Measurements from ENCODE around the gene ALX3.
"Not testable (repeated sequence)": the region's sequence is repeated elsewhere in the genome, so short reads cannot be mapped to it uniquely, and the experiment has no call there.

ALX3 gene

DNA sequence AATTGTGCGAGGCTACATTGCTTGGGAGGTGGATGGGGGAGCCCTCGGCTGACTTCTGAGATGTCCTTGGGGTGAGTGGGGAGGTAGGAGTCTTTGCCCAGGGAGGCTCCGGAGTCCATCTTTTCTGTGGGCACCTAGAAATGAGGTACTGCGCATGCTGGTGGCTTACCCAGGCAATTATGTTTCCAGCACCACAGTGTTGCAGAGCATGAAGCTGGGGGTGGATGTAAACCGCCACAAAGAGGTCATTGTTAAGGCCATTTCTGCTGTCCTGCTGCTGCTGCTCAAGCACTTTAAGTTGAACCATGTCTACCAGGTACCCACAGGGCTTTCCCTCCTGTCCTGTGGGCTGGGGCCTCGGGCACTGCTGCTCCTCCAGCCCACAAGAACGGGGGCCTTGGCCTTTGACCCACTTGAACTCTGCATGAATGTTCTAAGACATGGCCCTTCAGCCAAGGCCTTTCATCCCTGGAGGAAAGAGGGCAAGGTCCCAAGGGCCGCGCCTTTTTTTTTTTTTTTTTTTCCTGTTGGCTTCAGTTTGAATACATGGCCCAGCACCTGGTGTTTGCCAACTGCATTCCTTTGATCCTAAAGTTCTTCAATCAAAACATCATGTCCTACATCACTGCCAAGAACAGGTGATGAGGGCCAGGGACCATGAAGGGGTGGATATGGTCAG, 21.4 kb downstream of the ALX3 start:
- peak in 18 of 56 donors; percentile 4 to 57 (median 34) for DNase-seq

DNA sequence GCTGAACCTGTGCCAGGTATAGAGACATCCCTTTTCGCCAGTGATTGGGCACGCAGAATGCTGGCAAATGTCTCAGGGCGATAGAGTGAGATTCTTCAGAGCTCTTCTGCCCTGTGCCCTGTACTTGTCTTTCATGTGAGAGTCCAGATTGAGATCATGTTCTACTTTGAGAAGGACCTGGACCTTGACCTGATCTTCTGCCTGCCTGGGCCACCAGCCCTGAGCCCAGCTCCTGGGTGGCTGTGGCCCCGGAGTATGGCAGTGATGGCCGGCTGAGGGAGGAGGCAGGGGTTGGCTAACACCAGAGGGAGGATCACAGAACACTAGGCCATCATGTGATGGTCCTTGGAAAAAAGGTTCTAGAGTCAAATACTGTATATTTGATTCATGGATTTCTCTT, 22.2 kb downstream of the ALX3 start:
- no peak for DNase-seq

DNA sequence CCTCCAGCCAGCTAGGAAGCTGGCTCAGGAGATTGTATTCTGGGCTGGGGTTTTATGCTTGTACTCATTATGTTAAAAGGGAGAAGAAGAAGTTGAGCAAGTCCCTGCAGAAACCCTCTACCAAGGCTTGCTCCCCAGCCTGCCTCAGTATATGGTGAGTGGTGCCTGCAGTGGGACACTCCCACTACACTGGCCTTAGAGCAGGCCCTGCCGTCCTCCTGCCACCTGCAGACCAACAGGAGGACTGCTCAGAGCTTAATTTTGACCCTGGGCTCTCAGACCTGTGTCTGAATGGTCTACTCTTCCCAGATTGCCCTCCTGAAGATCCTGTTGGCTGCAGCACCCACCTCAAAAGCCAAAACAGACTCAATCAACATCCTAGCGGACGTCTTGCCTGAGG, 23.0 kb downstream of the ALX3 start:
- no peak for DNase-seq

DNA sequence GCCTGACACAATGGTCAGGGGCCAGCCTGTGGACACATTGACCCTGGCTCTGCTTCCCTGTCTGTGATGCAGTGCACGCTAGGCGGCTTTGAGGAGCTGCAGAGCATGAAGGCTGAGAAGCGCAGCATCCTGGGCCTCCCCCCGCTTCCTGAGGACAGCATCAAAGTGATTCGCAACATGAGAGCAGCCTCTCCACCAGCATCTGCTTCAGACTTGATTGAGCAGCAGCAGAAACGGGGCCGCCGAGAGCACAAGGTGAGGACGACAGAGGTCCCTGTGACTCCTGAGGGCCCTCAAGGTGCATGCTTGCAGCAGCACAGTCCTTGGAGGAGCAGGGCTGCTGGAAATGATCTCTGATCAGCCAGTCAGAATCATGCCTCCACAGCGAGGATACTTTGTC, 27.5 kb downstream of the ALX3 start:
- DNase-seq, result no peak

DNA sequence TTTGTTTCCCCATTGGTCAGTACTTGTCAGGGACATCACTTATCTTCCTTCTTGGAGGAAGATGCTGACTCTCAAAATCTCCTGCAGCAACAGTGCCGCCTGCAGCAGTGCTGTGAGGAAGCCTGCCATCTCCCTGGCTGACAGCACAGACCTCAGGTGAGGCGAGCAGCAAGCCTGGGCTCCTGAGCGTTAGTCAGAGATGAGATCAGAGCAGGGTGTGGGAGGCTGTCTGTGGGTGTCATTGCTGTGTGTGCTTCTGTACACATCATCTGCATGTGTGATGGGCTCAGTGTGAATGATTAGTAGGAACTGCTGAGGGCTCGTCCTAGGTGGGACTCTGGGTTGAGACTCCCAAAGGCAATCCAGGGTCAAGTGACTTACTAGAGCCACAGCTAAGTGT, 29.9 kb downstream of the ALX3 start:
- peak in 5 of 56 donors; percentile 9 to 27 (median 18) for DNase-seq

DNA sequence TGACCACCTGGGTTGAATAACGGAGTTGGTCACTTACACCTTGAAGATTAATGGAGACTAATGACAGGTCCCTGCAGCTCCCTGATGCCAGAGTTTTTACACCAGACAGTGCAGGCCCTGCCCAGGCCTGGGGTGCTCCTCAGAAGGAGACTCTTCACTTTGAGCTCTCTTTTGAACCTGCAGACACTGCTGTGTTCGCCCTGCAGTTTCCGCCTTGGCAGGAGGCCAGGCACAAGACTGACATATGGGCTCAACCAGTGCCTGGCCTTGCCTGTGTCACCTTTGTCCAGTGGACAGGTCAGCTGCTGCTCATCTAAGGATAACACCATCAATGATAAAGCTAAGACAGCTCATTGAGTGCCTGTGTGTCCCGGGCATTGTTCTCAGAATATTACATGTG, 30.8 kb downstream of the ALX3 start:
- DNase-seq, result no peak

DNA sequence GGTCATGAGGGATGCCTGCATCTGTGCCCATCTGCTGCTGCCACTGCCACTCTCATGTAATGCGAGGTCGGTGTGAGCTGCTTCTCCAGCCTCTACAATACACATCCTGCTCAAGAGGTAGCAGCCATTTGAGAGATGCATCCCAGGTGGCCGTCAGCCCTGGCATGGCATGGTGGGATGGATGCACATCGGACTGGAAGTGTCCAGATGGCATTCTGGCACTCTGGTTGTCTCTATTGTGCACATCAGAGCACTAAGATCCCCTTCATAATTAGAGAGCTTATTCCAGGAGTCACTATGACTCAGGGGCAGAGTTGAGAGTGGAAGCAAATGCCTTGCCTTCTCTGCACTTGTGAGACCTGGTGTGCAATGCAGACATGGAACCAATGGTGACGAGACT, 32.2 kb downstream of the ALX3 start:
- DNase-seq, result no peak

DNA sequence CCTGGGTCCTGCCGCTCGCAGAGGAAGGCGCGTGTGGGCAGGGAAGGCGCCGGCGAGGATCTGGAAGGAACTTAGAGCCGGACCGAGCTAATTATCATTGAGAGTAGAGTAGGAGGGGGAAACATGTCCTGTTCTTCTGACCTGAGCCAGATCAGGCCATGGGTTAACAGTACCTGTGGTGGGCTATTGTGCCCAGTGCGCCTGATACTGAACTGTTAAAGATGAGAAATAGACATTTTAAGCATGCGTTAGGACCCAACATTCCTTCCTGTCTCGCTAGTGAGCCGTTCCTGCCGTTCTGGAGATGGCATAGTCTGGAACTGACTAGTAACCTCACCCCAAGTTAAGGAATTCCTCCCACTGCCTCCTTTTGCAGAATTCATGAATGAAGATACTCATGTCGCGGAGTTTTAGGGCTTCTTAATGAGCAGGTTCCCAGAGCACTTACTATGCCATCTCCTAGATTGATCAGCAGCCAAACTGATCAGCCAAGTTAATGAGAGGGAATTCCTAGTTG, 35.2 kb downstream of the ALX3 start:
- DNase-seq, result peak in 1 of 56 donors; percentile 44

DNA sequence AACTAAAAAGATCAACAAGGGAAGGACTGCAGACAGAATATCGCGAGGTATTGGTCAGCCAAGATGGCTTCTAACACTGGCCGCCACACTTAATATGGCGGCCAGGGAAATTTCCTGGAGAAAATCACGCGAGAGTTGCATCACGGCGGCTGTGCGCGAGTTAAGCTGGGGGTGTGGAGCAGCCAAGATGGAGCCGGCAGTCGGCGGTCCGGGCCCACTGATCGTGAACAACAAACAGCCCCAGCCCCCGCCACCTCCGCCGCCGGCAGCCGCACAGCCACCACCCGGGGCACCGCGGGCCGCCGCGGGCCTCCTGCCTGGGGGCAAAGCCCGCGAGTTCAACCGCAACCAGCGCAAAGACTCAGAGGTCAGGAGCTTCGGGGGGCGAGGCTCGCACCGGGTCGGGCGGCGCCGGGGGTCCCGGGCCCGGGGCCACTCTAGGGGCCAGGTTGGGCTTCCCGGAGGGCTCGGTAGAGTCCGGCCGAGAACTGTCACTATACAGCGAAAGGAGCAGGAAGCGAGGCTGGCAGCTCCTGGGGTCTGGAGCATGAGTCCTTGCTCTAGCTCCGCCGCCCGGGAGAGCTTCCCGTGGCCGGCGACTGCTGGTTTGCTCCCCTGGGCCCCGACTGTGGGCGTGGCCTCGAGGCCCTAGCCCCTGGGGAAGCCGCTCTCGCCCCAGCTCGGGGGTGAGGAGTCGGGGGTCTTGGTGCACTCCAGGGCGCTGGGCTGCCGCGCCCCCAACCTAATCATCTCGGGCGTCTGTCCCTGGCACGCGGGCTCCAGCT, 35.8 kb downstream of the ALX3 start, which contains the start of gene STRIP1:
STRIP1 (plus strand) TSS at position 174 of the 785 bp plus-strand sequence; CDS start at position 188, 14 bp downstream.
- DNase-seq, result peak; percentile 21 to 92 (median 78)

DNA sequence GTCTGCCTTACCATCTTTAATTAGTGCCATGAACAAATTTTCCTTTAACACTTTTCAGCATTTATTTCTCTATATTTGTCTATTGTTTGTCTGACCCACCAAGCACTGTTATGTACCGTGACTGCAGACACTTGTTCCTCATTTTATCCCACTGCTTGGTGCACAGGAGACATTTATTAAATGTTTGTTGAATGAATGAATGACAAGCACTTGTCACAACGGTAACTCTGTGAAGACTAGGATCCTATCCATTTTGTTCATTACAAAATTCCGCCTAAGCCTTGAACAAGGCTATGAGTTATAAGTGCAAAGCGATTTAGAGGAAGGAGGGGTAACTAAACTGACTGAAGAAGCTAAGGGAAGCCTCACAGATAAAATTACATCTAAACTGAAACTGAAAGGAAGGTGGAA, 36.4 kb downstream of the ALX3 start:
- DNase-seq, result no peak

DNA sequence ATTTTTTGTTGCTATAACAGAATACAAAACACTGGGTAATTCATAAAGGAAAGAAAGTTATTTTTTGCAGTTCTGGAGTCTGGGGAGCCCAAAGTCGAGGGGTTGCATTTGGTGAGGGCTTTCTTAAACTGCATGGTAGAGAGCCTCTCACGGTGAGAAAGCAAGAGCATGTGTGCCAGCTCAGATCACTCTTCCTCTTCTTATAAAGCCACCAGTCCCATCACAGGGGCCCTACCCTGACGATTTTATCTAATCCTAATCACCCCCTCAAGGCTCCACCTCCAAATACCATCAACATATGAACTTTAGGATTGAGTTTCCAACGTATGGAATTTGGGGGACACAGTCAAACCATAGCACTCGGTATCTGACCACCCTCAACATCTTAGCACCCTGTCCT, 37.1 kb downstream of the ALX3 start:
- no peak for DNase-seq

DNA sequence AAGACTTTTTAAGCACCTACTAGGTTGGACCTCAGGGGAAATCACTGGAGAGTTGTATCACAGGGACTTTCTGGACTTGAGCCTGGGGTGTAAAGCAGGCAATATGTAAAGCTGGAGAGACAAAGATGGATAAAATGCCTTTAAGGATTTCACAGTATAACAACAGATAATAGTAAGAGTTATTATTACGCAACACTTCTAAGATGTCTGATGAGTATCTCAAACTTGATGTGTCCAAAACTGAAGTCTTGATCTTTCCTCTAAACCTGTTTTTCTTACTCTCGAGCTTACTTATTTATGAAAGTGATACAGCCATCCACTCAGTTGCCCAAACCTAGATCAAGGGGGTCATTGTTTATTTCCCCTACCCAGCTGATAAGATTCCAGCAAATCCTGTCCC, 38.1 kb downstream of the ALX3 start:
- no peak for DNase-seq

DNA sequence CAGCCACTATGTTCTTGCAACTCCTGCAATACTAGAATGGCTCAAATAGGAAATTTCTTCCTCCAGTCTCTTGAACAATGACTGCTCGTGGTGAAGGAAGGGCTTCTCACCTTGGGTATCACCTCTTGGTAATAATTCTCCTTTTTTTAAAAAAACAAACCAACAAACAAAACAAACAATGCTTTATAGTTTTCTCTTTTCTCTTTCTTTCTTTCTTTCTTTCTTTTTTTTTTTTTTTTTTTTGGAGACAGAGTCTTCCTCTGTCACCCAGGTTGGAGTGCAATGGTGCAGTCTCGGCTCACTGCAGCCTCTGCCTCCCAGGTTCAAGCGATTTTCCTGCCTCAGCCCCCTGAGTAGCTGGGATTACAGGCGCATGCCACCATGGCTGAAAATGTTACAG, 39.8 kb downstream of the ALX3 start:
- DNase-seq, result not testable (repeated sequence)

DNA sequence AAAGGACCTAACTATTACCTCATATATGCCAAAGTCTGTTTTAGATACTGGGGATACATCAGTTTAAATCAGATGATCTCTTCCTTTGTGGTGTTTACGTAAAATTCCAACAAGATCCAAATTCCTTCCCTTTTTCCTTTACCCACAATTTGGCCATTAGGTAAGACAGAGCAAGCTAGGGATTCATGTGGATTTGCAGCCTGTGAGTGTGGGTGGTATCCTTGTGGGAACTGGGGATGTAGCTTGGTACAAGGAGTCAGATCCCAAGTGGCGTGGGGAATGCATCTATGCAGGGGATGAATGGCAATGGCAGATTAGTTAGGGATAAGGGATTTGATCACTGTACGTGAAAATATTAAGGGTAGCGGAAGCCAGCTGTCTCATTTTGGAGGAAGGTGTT, 45.9 kb downstream of the ALX3 start:
- no peak for DNase-seq

DNA sequence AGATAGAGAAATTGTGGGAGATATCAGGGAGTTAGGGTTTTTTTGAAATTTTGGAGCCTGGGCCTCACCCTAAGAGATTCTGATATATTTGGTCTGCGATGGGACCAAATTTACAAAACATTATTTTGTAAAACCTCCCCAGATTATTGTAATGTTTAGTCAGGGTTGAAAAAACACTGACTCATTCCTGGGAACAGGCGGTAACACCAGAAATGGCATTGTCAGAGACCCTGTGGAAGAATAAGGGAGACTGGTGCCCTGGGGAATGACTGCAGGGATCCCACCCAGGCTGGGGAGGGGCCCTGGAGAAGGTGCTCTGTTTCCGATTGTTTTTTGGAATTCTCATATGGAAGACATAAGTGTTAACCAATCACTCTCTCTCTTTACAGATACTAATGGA, 49.2 kb downstream of the ALX3 start:
- DNase-seq, result no peak

DNA sequence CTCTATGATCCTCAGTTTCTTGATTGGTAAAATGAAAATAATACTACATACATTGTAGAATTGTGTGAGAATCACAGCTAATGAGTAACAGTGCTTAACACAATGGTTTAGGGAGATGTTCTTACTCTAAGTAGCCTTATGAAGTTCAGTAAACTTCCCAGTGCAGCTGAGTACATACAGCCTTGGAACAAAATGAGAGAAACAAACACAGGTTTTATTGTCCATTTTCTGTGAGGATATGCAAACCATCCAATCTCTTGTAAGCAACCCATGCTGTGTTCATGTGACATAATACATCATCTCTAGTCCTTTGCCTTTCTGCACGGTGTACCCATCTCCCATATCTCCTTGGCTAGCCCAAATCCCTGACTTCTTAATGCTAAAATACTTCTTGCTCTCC, 50.7 kb downstream of the ALX3 start:
- DNase-seq, result no peak

DNA sequence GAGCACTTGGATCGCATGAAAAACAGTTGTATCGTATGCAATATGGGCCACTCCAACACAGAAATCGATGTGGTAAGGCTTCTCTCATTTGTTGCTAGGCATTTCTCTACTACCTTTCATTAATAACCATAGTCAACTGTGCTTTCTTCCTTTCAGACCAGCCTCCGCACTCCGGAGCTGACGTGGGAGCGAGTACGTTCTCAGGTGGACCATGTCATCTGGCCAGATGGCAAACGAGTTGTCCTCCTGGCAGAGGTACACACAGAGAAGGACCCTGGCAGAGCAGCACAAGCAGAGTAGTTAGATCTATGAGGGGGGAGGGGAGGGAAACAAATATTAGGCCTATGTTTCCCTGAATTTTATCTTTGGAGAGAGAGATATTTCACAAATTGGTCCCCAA, 52.1 kb downstream of the ALX3 start:
- DNase-seq, result no peak

DNA sequence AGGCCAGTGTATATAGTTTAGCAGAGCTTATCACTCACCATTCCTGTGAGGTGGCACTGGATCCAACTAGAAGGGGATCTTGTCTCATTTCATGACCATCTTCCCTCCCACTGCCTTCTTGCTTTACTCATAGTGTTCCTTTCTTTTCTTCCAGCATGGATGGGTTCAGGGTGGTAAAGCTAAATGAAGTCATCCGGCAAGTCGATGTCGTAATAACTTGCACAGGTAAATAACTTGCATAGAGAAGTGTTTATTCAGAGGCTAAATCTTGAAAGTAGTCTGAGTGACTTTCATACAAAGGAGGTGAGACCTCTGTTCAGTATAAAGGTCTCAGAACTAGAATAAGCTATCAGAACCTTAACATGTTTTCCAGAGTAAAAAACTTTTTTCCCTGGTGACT, 52.7 kb downstream of the ALX3 start:
- no peak for DNase-seq

DNA sequence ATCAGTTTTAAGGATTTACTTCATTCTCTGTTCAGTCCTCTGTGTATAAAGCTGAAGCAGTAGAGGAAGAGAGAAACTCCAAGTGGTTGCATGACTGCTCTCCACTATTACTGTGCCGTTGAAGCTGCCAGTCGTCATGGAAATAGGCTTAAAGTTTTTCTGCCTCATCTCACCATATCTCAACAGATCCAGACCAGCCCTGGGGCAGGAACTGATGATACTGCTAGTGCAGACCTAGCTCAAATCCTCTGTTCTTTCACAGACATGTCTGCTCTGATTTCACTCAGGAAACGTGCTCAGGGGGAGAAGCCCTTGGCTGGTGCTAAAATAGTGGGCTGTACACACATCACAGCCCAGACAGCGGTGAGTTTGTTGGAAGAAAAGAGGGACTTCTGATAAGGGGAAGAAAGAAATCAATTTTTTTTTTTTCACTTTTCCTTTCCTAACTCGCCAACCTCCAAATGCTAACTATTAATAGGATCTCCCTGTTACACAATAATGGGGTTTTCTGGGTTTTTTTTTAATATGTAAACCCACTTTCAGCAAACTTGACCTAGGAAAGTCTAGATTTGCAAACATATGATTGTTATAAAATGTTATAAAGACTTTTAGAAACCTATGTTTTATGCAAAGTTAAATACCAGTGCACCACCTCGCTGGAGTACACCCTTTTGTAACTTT, 58.2 kb downstream of the ALX3 start:
- DNase-seq, result no peak

DNA sequence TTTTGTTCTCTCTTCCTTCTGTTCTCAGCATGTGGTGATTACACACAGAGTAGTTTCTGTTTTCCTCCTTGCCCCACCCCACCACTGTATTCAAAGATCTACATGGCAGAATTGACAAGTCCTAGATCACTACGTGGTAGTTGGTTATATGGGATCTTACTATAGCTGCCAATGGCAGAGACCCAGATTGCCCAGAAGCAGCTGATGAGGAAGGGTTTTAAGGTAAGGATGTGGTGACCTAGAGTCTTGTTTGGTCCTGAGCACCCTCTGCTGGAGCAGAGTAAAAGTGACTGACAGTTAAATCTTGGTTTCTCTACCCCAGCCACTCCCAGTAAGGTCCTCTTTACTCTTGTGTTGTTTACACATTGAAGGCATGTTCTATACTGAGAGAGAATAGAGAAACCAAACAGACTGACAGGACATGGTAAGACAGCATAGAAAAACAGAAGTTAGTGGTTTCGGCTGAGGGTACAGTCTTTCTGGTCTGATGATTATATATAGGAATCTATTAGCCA, 58.9 kb downstream of the ALX3 start:
- peak in 7 of 56 donors; percentile 10 to 47 (median 28) for DNase-seq

Measured in amygdala (tissue), 56 donors.